GM21423 (cell line): ENCODE results near the gene DEAF1.

Experiments used
- ATAC-seq: cut with Tn5 transposase; IDR thresholded peaks from one replicate; pipeline ENCODE4 v1.9.1; 2021; ENCODE audit warnings: mild to moderate bottlenecking, moderate library complexity; ENCODE audit not compliant: unreplicated experiment

Gene DEAF1

GRCh38 chr11:626475-627307 lies 68.3 kb downstream of the DEAF1 start, which contains the start of gene SCT:
Gene SCT (minus strand): TSS chr11:627181. CDS start chr11:627143, 38 bp downstream.
- no peak for ATAC-seq

GRCh38 chr11:625636-626268 lies 69.3 kb downstream of the DEAF1 start:
- no peak for ATAC-seq

GRCh38 chr11:624705-625635 lies 70.1 kb downstream of the DEAF1 start, which contains the start of gene CDHR5:
Gene CDHR5 (minus strand): TSS chr11:624955. CDS start chr11:624902, 53 bp downstream.
- ATAC-seq: no peak

- ATAC-seq: no peak
Observed at GRCh38 chr11:623999-624704, 70.9 kb downstream of the DEAF1 start.

- ATAC-seq: no peak
Observed at GRCh38 chr11:623349-623869, 71.6 kb downstream of the DEAF1 start.

- no peak for ATAC-seq
Observed at GRCh38 chr11:621838-622237, 73.2 kb downstream of the DEAF1 start.

- ATAC-seq: no peak
Observed at GRCh38 chr11:620935-621814, 73.8 kb downstream of the DEAF1 start.

GRCh38 chr11:620201-620600 lies 74.8 kb downstream of the DEAF1 start:
- ATAC-seq: no peak

GRCh38 chr11:619628-620050 lies 75.4 kb downstream of the DEAF1 start:
- ATAC-seq: no peak

- ATAC-seq: no peak
Observed at GRCh38 chr11:618856-619627, 76.0 kb downstream of the DEAF1 start.

GRCh38 chr11:617912-618682 lies 76.9 kb downstream of the DEAF1 start:
- no peak for ATAC-seq

GRCh38 chr11:617199-617911 lies 77.7 kb downstream of the DEAF1 start:
- ATAC-seq: no peak

- no peak for ATAC-seq
Observed at GRCh38 chr11:616320-617198, 78.5 kb downstream of the DEAF1 start.

- ATAC-seq: peak; percentile 73
Observed at GRCh38 chr11:615504-616319, 79.3 kb downstream of the DEAF1 start, which contains the start of gene IRF7. Gene IRF7 (minus strand): TSS chr11:615950. CDS start chr11:615364, 586 bp downstream.
